ENCODE results near the gene EMSY. TPM values are rescaled to one million over a fixed set of nuclear protein-coding genes. Genes with fewer than 3 reads are reported as not detected.

EMSY gene, protein sequence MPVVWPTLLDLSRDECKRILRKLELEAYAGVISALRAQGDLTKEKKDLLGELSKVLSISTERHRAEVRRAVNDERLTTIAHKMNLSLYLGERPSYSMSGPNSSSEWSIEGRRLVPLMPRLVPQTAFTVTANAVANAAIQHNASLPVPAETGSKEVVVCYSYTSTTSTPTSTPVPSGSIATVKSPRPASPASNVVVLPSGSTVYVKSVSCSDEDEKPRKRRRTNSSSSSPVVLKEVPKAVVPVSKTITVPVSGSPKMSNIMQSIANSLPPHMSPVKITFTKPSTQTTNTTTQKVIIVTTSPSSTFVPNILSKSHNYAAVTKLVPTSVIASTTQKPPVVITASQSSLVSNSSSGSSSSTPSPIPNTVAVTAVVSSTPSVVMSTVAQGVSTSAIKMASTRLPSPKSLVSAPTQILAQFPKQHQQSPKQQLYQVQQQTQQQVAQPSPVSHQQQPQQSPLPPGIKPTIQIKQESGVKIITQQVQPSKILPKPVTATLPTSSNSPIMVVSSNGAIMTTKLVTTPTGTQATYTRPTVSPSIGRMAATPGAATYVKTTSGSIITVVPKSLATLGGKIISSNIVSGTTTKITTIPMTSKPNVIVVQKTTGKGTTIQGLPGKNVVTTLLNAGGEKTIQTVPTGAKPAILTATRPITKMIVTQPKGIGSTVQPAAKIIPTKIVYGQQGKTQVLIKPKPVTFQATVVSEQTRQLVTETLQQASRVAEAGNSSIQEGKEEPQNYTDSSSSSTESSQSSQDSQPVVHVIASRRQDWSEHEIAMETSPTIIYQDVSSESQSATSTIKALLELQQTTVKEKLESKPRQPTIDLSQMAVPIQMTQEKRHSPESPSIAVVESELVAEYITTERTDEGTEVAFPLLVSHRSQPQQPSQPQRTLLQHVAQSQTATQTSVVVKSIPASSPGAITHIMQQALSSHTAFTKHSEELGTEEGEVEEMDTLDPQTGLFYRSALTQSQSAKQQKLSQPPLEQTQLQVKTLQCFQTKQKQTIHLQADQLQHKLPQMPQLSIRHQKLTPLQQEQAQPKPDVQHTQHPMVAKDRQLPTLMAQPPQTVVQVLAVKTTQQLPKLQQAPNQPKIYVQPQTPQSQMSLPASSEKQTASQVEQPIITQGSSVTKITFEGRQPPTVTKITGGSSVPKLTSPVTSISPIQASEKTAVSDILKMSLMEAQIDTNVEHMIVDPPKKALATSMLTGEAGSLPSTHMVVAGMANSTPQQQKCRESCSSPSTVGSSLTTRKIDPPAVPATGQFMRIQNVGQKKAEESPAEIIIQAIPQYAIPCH (N-terminal part only)
- total RNA-seq = 10 to 100 TPM; 26.9 to 29.4 TPM

DNA sequence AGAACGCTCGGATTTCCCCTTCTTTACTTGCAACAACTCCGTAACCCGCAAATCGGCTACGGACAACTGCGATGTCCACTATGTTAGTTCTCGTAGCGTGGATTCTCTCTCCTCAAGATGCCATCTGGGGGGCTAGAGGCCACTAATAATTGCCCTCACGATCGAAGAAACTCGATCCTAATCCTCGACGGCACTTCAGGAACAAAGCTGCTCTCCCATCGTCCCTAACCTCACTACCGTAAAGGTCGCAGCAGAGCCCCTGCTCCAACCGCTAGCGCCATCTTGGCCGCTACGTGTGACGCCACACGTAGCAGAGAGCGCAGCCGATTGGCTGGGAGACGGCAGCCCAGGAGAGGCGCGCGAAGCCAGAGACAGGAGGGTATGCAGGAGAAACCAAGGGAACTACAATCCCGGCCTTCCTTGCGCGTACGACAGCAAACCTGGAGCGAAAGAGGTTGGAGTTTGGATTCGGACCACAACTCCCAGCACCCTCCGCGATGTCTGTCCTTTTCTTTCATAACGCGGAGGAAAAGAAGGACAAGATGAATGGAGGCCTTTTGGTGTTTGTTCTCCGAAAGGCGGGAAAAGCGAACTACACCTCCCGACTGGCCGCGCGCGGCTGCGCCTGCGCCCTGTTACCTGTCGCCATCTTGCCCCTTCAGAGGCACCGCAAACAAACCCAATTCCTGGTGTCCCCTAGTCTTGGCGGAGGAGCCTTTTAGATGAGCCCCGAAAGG is at the start of gene EMSY:
Gene EMSY, plus strand, starts transcription at position 635 of the 737 bp plus-strand sequence. CDS start 1,921 bp downstream, outside the sequence.

Other genes with a start within 250 kb of the EMSY start
- gene WNT11, start 238.5 kb upstream of the EMSY start, total RNA-seq = not detected
- gene THAP12, start 63.9 kb upstream of the EMSY start, total RNA-seq = 10 to 100 TPM; 53.0 to 55.8 TPM
- gene GVQW3, start 63.7 kb upstream of the EMSY start, total RNA-seq = 1 to 10 TPM; 3.4 to 3.6 TPM
- gene LRRC32, start 225.7 kb downstream of the EMSY start, total RNA-seq = 1 to 10 TPM; 2.5 to 2.7 TPM